SK-N-SH (cell line): Measurements from ENCODE around the gene TANGO6. TPM values are rescaled to one million over a fixed set of nuclear protein-coding genes. Genes with fewer than 3 reads are reported as not detected.
"Not testable (repeated sequence)": the region's sequence is repeated elsewhere in the genome, so short reads cannot be mapped to it uniquely, and the experiment has no call there.

Source experiments
- CTCF ChIA-PET: fragments of 300-600, 350-600 bp; formaldehyde crosslinking; extraction: SDS; loops from one replicate; lab custom pipeline; 2021; lab: Yijun Ruan, JAX
- POLR2A ChIA-PET: fragments of 350-600 bp; sonication (Branson Sonifier 250); formaldehyde crosslinking; extraction: SDS; loops from one replicate; lab custom pipeline; 2020; ENCODE audit warnings: antibody characterized with exemption, inconsistent platforms; lab: Yijun Ruan, JAX
- DNase-seq: peaks from one replicate; pipeline ENCODE4 v3.0.0; 2012
- H2AFZ ChIP-seq: fragments of 200-600 bp; sonication (generic); 2 replicates; pipeline ENCODE4 v1.8.1; 2016; ENCODE audit warnings: antibody characterized with exemption, mild to moderate bottlenecking, low read depth
- H3F3A ChIP-seq: fragments of 200-600 bp; sonication (generic); replicated peaks from 2 replicates; pipeline ENCODE3; 2016; ENCODE audit warnings: antibody characterized with exemption, mild to moderate bottlenecking; ENCODE audit not compliant: insufficient read depth
- H3K27ac ChIP-seq, 2 experiments: fragments of 200-500 bp in 1 of 2; fragments of 200-600 bp in 1 of 2; sonication (Bioruptor generic) in 1 of 2; sonication (generic), shearing (Covaris generic) in 1 of 2; 2 replicates each; pipeline versions ENCODE4 v1.5.1 to v1.6.1; 2014 to 2016; ENCODE audit warnings: low read depth in 2 of 2, inconsistent platforms in 1 of 2, low read length in 1 of 2, mild to moderate bottlenecking in 1 of 2, mixed read lengths in 1 of 2
- H3K27me3 ChIP-seq: fragments of 200-600 bp; sonication (generic), shearing (Covaris generic); 2 replicates; pipeline ENCODE4 v1.6.1; 2016; ENCODE audit warnings: mixed run types; ENCODE audit not compliant: insufficient read depth
- H3K36me3 ChIP-seq, 2 experiments: fragments of 200-500 bp in 1 of 2; fragments of 200-600 bp in 1 of 2; sonication (Bioruptor generic) in 1 of 2; sonication (generic) in 1 of 2; replicated peaks in 1 of 2; 2 replicates each; pipeline versions ENCODE3 to v1.5.1; 2014 to 2016; ENCODE audit warnings: low read length in 1 of 2, mild to moderate bottlenecking in 1 of 2; ENCODE audit not compliant: insufficient read depth in 2 of 2, control insufficient read depth in 1 of 2
- H3K4me1 ChIP-seq, 2 experiments: fragments of 200-500 bp in 1 of 2; fragments of 200-600 bp in 1 of 2; sonication (Bioruptor generic) in 1 of 2; sonication (generic), shearing (Covaris generic) in 1 of 2; 2 replicates each; pipeline versions ENCODE4 v1.5.1 to v1.6.1; 2014 to 2016; ENCODE audit warnings: low read depth in 1 of 2, low read length in 1 of 2, mixed run types in 1 of 2; ENCODE audit not compliant: insufficient read depth in 2 of 2, control insufficient read depth in 1 of 2
- H3K4me2 ChIP-seq: fragments of 200-600 bp; sonication (generic), shearing (Covaris generic); 2 replicates; pipeline ENCODE4 v1.6.1; 2017; ENCODE audit warnings: mixed run types
- H3K4me3 ChIP-seq, 2 experiments: fragments of 200-500 bp in 1 of 2; fragments of 200-600 bp in 1 of 2; sonication (Bioruptor generic) in 1 of 2; sonication (generic), shearing (Covaris generic) in 1 of 2; 2 replicates each; pipeline versions ENCODE4 v1.5.1 to v1.8.1; 2014 to 2016; ENCODE audit warnings: low read depth in 2 of 2, inconsistent platforms in 1 of 2, low read length in 1 of 2, mild to moderate bottlenecking in 1 of 2, mixed read lengths in 1 of 2, moderate library complexity in 1 of 2
- H3K79me2 ChIP-seq: fragments of 200-600 bp; sonication (generic); 2 replicates; pipeline ENCODE4 v1.8.1; 2017; ENCODE audit warnings: mild to moderate bottlenecking; ENCODE audit not compliant: insufficient read depth
- H3K9ac ChIP-seq: fragments of 200-600 bp; sonication (generic); 2 replicates; pipeline ENCODE4 v1.6.1; 2017; ENCODE audit warnings: mixed run types
- H3K9me2 ChIP-seq: fragments of 200-600 bp; sonication (generic); 2 replicates; pipeline ENCODE4 v1.6.1; 2017; ENCODE audit warnings: mixed run types
- H3K9me3 ChIP-seq: fragments of 200-600 bp; sonication (generic); 2 replicates; pipeline ENCODE4 v1.6.1; 2017; ENCODE audit warnings: mixed run types, mild to moderate bottlenecking, moderate library complexity
- H4K20me1 ChIP-seq: fragments of 200-600 bp; sonication (generic); 2 replicates; pipeline ENCODE4 v1.6.1; 2017; ENCODE audit warnings: mild to moderate bottlenecking, mixed run types; ENCODE audit not compliant: insufficient read depth
- ELF1 ChIP-seq: IDR thresholded peaks from 2 replicates; pipeline ENCODE4 v1.4.0; 2012
- FOXJ3 ChIP-seq: sonication (generic); formaldehyde crosslinking; IDR thresholded peaks from 2 replicates; pipeline ENCODE4 v1.5.1; 2020; ENCODE audit warnings: mild to moderate bottlenecking, missing genetic modification reagents
- FOXM1 ChIP-seq: IDR thresholded peaks from 2 replicates; pipeline ENCODE4 v1.4.0; 2012; ENCODE audit warnings: low read depth, mild to moderate bottlenecking
- JUND ChIP-seq: IDR thresholded peaks from 2 replicates; pipeline ENCODE4 v1.4.0; 2012
- MEF2A ChIP-seq: IDR thresholded peaks from 2 replicates; pipeline ENCODE4 v1.4.0; 2012; ENCODE audit warnings: low read depth, borderline replicate concordance
- NFIC ChIP-seq: IDR thresholded peaks from 2 replicates; pipeline ENCODE4 v1.4.0; 2012; ENCODE audit warnings: borderline replicate concordance
- NRF1 ChIP-seq: IDR thresholded peaks from 2 replicates; pipeline ENCODE4 v1.6.1; 2012; ENCODE audit warnings: low read depth, mild to moderate bottlenecking, low read length
- POLR2AphosphoS5 ChIP-seq: IDR thresholded peaks from 2 replicates; pipeline ENCODE4 v1.6.1; 2012; ENCODE audit warnings: low read depth, low read length
- RAD21 ChIP-seq: IDR thresholded peaks from 2 replicates; pipeline ENCODE4 v1.6.1; 2012; ENCODE audit warnings: mild to moderate bottlenecking, low read length
- RCOR1 ChIP-seq: fragments of 150-350 bp; IDR thresholded peaks from 2 replicates; pipeline ENCODE4 v1.6.1; 2017; ENCODE audit warnings: antibody characterized with exemption, low read length
- SIN3A ChIP-seq: IDR thresholded peaks from 2 replicates; pipeline ENCODE4 v1.6.1; 2012; ENCODE audit warnings: low read depth, mild to moderate bottlenecking, low read length, moderate library complexity, borderline replicate concordance
- TAF1 ChIP-seq: IDR thresholded peaks from 2 replicates; pipeline ENCODE4 v1.6.1; 2012; ENCODE audit warnings: low read depth, mild to moderate bottlenecking, low read length, moderate library complexity, borderline replicate concordance
- TEAD4 ChIP-seq: IDR thresholded peaks from 2 replicates; pipeline ENCODE4 v1.4.0; 2012; ENCODE audit warnings: mild to moderate bottlenecking, borderline replicate concordance; ENCODE audit not compliant: insufficient read depth
- WGBS: methylation state at CpG from one replicate; pipeline ENCODE4 v1.1.6; 2017; ENCODE audit warnings: low lambda C conversion rate; 5-methylcytosine and 5-hydroxymethylcytosine counted together
- polyA plus RNA-seq, 3 experiments: library from polyadenylated mRNA; depleted of rRNA; stranded (reverse); fragments of >200 nt; gene quantifications; 2 replicates each; pipeline ENCODE4 v1.2.3, GENCODE V29; 2012
- TF ChIP-seq, protein P1 (sequence below): fragments of 200-600 bp; sonication (generic); IDR thresholded peaks from 2 replicates; pipeline ENCODE4 v1.6.1; 2017; ENCODE audit warnings: antibody characterized with exemption, mild to moderate bottlenecking, moderate library complexity
- TF ChIP-seq, protein P2 (sequence below): IDR thresholded peaks from 2 replicates; pipeline ENCODE4; 2012
- TF ChIP-seq, protein P3 (sequence below): IDR thresholded peaks from 2 replicates; pipeline ENCODE4 v1.4.0; 2012; ENCODE audit warnings: low read depth, borderline replicate concordance

The TANGO6 gene
- polyA plus RNA-seq, 1 of the 3 experiments (the other 2 are of a cell fraction): 5.5 TPM

DNA sequence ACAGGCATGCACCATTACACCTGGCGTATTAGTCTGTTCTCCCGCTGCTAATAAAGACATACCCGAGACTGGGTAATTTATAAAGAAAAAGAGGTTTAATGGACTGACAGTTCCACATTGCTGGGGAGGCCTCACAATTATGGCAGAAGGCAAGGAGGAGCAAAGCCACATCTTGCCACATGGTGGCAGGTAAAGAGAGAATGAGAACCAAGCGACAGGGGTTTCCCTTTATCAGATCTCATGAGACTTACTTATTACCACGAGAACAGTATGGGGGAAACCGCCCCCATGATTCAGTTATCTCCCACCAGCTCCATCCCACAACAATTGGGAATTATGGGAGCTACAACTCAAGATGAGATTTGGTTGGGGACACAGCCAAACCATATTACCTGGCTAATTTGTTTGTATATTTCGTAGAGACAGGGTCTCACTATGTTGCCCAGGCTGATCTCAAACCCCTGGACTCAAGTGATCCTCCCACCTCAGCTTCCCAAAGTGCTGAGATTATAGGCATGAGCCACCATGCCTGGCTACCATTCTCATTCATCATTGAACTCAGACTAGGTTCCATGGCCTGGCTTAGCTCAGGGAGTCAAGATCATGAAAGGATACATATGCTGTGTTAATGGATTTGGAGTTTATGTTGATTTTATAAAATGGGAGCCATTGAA is 147.0 kb downstream of the TANGO6 start:
- H3K9me2 ChIP-seq, POLR2A ChIA-PET: not testable (repeated sequence)

DNA sequence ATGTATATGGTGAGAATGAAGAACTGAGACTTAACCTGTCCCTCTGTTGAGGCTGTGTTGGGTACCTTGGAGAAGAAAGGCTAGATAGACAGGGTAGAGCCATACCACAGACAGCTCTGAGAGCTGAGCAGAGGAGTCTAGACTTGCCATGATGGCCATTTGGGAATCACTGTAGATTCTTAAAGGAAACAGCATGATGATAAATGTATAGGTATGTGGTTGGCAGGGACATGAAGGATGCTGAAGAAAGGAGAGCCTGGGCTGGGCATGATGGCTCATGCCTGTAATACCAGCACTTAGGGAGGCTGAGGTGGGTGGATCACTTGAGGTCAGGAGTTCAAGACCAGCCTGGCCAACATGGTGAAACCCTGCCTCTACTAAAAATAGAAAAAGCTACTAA is 147.7 kb downstream of the TANGO6 start:
- CTCF ChIA-PET: interaction anchor here (1.1 kb wide), 1 partner anchor 16 kb away, joined by 4 read pairs; no protein-coding TSS in a partner anchor
- H4K20me1 ChIP-seq: no peaks in the 10 kb centered on the region

More for the DNA sequence above, 147.0 kb downstream of the TANGO6 start:
- H3F3A ChIP-seq: peaks cover 33% of the 10 kb centered on the region
- not testable (repeated sequence) for H3K27me3 ChIP-seq, H3K4me2 ChIP-seq, H3K4me3 ChIP-seq, H3K27ac ChIP-seq, DNase-seq, H3K9ac ChIP-seq, H3K36me3 ChIP-seq, H2AFZ ChIP-seq, H3K9me3 ChIP-seq, H4K20me1 ChIP-seq, H3K79me2 ChIP-seq
- 92% methylated on average over 7 of the region's 7 CpGs for WGBS
- CTCF ChIA-PET: interaction anchor here (1.1 kb wide), 1 partner anchor 16 kb away, joined by 4 read pairs; no protein-coding TSS in a partner anchor
- TF ChIP-seq, protein P1, sequence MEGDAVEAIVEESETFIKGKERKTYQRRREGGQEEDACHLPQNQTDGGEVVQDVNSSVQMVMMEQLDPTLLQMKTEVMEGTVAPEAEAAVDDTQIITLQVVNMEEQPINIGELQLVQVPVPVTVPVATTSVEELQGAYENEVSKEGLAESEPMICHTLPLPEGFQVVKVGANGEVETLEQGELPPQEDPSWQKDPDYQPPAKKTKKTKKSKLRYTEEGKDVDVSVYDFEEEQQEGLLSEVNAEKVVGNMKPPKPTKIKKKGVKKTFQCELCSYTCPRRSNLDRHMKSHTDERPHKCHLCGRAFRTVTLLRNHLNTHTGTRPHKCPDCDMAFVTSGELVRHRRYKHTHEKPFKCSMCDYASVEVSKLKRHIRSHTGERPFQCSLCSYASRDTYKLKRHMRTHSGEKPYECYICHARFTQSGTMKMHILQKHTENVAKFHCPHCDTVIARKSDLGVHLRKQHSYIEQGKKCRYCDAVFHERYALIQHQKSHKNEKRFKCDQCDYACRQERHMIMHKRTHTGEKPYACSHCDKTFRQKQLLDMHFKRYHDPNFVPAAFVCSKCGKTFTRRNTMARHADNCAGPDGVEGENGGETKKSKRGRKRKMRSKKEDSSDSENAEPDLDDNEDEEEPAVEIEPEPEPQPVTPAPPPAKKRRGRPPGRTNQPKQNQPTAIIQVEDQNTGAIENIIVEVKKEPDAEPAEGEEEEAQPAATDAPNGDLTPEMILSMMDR: peak; percentile 16; the same call in 1 of the 2 replicates
- peaks cover 2 to 35% of the 10 kb centered on the region in 2 experiments; a peak in 3 of 4 replicates for H3K4me1 ChIP-seq

DNA sequence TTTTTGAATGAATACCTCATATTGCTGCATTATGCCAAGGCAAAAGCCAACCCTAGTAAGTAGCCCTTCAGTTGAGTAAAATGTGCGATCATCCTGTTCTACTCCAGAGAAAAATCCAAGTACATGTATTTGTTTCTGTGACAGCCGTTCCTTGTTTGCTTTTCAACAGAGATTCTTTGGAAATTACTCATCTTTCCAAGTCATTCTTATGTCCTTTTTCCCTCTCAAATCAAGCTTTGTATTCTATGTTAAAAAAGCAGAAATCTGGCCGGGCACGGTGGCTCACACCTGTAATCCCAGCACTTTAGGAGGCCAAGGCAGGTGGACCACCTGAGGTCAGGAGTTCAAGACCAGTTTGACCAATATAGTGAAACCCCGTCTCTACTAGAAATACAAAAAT is 149.2 kb downstream of the TANGO6 start:
- no peaks in the 10 kb centered on the region for H3K9me2 ChIP-seq
- no peaks in the 10 kb centered on the region for H4K20me1 ChIP-seq
- 36% methylated on average over 5 of the region's 5 CpGs for WGBS
- H3K4me2 ChIP-seq: peak overlapping the region; percentile 50
- no peaks in the 10 kb centered on the region for H3K79me2 ChIP-seq
- H3F3A ChIP-seq: peaks cover 35% of the 10 kb centered on the region
- no peaks in the 10 kb centered on the region for H3K9me3 ChIP-seq
- peaks cover 2 to 40% of the 10 kb centered on the region in 2 experiments; a peak in 3 of 4 replicates for H3K4me1 ChIP-seq
- DNase-seq: no peak
- no peaks in the 10 kb centered on the region for H3K36me3 ChIP-seq
- POLR2A ChIA-PET: no interaction called here
- CTCF ChIA-PET: no interaction called here
- no peak overlapping the region for H3K4me3 ChIP-seq
- no peaks in the 10 kb centered on the region for H3K27me3 ChIP-seq
- H3K27ac ChIP-seq: peak overlapping the region; percentile 18 to 91; a peak in 3 of 4 replicates
- peak overlapping the region; percentile 16; the same call in 1 of the 2 replicates for H3K9ac ChIP-seq
- no peak overlapping the region for H2AFZ ChIP-seq
- TF ChIP-seq POLR2AphosphoS5: no peak
- TF ChIP-seq TEAD4: 0 out of 2 replicates have a peak, but pooled peaks have one; percentile 36
- TF ChIP-seq RAD21: no peak
- no peak for TF ChIP-seq NFIC
- TF ChIP-seq, protein P2, sequence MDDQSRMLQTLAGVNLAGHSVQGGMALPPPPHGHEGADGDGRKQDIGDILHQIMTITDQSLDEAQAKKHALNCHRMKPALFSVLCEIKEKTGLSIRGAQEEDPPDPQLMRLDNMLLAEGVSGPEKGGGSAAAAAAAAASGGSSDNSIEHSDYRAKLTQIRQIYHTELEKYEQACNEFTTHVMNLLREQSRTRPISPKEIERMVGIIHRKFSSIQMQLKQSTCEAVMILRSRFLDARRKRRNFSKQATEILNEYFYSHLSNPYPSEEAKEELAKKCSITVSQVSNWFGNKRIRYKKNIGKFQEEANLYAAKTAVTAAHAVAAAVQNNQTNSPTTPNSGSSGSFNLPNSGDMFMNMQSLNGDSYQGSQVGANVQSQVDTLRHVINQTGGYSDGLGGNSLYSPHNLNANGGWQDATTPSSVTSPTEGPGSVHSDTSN: peak; percentile 53; the same call in 1 of the 2 replicates
- TF ChIP-seq NRF1: no peak
- TF ChIP-seq TAF1: no peak
- TF ChIP-seq, protein P1: no peak
- peak; percentile 72 for TF ChIP-seq JUND
- no peak for TF ChIP-seq MEF2A
- TF ChIP-seq, protein P3, sequence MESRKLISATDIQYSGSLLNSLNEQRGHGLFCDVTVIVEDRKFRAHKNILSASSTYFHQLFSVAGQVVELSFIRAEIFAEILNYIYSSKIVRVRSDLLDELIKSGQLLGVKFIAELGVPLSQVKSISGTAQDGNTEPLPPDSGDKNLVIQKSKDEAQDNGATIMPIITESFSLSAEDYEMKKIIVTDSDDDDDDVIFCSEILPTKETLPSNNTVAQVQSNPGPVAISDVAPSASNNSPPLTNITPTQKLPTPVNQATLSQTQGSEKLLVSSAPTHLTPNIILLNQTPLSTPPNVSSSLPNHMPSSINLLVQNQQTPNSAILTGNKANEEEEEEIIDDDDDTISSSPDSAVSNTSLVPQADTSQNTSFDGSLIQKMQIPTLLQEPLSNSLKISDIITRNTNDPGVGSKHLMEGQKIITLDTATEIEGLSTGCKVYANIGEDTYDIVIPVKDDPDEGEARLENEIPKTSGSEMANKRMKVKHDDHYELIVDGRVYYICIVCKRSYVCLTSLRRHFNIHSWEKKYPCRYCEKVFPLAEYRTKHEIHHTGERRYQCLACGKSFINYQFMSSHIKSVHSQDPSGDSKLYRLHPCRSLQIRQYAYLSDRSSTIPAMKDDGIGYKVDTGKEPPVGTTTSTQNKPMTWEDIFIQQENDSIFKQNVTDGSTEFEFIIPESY: no peak
- no peak for TF ChIP-seq SIN3A
- TF ChIP-seq ELF1: no peak

More for the DNA sequence above, 147.7 kb downstream of the TANGO6 start:
- no peak for DNase-seq
- no peak overlapping the region for H2AFZ ChIP-seq
- POLR2A ChIA-PET: no interaction called here
- H3K9me2 ChIP-seq: no peaks in the 10 kb centered on the region
- H3K27me3 ChIP-seq: no peaks in the 10 kb centered on the region
- H3K4me3 ChIP-seq: no peak overlapping the region
- peaks cover 2 to 38% of the 10 kb centered on the region in 2 experiments; a peak in 3 of 4 replicates for H3K4me1 ChIP-seq
- peaks cover 35% of the 10 kb centered on the region for H3F3A ChIP-seq
- H3K9me3 ChIP-seq: no peaks in the 10 kb centered on the region
- no peaks in the 10 kb centered on the region for H3K79me2 ChIP-seq
- no peak overlapping the region for H3K4me2 ChIP-seq
- TF ChIP-seq FOXM1 (no peak), FOXJ3 (no peak), RCOR1 (no peak)
- no peaks in the 10 kb centered on the region for H3K36me3 ChIP-seq
- H3K27ac ChIP-seq: no peak overlapping the region
- no peak overlapping the region for H3K9ac ChIP-seq
